GM21367 (cell line): Measurements from ENCODE around the gene MRPS30.
"Not testable (repeated sequence)": the region's sequence is repeated elsewhere in the genome, so short reads cannot be mapped to it uniquely, and the experiment has no call there.

Source experiments
- ATAC-seq: cut with Tn5 transposase; IDR thresholded peaks from one replicate; pipeline ENCODE4 v1.9.1; 2021; ENCODE audit not compliant: unreplicated experiment

The MRPS30 gene

DNA sequence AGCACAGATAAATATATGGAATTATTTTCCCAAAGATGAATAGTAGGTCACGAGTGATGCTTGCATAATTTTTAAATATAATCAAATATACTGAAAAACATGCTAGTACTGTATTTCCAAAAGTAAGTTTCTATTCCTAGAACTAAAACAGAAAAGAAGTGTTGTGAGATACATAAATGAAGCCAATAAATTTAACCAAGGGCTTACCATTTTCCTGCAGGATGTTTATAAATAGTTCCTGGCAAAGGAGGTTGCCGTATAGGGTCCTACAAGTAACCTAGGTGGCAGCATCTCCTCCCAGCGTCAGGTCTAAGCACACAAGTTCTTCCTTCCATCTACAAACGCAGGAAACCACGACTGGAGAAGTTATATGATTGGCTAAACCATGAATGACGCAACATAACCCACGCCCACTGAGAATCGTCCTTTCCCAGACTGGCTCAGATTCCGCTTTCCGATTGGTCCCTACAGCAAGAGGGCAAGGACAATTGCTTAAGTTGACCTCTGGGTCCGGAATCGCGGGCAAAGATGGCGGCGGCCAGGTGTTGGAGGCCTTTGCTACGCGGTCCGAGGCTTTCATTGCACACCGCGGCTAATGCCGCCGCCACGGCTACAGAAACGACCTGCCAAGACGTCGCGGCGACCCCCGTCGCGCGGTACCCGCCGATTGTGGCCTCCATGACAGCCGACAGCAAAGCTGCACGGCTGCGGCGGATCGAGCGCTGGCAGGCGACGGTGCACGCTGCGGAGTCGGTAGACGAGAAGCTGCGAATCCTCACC is at the start of gene MRPS30:
Gene MRPS30, plus strand, starts transcription at position 513 of the 780 bp plus-strand sequence. Its CDS starts 16 bp downstream, at position 529.
- ATAC-seq = peak; percentile 97

GRCh38 chr5:44769200-44769876 is 39.4 kb upstream of the MRPS30 start:
- ATAC-seq = no peak

DNA sequence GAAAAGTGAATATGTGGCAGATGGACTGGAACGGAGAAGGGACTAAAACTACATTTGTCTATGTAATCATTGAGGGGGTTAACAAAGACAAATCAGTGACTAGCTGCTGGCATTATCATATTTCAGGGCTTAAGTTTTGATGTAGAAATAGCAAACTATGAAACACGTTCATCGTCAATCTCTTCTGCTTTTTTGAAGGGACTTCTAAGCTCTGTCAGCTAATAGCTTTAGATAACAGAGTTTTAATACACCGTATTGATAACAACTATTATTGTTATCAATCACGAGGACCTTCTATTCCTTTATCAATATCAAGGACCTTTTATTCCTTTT is 38.9 kb upstream of the MRPS30 start:
- ATAC-seq = no peak

- no peak for ATAC-seq
Measured at GRCh38 chr5:44770780-44771717, 37.7 kb upstream of the MRPS30 start.

DNA sequence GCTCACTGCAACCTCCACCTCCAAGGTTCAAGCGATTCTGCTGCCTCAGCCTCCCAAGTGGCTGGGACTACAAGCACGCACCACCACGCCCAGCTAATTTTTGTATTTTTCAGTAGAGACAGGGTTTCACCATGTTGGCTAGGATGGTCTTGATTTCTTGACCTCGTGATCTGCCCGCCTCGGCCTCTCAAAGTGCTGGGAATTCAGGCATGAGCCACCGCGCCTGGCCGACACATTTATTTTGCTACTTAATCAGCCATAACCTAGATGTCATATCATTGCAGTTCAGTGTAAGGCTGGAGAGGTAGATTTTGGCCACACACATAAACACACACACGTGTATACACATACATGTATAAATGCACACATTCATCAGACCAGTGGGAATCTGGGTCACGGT is 36.4 kb upstream of the MRPS30 start:
- ATAC-seq = not testable (repeated sequence)

GRCh38 chr5:44774279-44774880 is 34.4 kb upstream of the MRPS30 start:
- ATAC-seq = peak; percentile 53

DNA sequence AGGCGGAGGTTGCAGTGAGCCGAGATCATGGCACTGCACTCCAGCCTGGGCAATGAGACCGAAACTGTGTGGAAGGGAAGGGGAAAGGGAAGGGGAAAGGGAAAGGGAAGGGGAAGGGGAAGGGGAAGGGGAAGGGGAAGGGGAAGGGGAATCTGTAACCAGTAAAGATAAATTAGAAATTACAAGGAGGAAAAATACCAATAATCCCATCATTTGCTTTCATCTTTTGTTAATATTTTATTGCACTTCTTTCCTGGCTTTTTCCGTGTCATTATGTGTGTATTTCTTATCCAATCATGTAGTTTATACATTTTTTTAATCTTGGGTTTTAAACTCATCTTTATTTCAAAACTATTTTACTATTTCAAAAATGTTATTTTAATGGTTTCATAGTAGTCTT is 29.6 kb upstream of the MRPS30 start:
- ATAC-seq = no peak

DNA sequence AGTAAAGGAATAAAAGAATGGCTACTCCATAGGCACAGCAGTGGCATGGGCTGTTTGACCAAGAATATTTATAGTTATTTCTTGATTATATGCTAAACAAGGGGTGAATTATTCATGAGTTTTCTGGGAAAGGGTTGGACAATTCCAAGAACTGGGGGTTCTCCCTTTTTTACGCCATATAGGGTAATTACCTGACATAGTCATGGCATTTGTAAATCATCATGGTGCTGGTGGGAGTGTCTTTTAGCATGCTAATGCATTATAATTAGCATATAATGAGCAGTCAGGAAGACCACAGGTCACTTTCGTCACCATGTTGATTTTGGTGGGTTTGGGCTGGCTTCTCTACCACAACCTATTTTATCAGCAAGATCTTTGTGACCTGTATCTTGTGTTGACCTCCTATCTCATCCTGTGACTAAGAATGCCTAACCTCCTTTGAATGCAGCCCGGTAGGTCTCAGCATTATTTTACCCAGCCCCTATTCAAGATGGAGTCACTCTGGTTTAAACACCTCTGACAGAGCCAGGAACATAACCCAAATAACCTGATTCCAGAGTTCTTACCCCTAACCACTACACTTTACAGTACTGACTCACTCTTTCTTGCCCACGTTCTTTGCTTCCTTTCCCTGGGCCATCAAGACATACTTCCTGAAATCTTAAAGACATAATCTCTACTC is 25.0 kb upstream of the MRPS30 start:
- ATAC-seq = no peak

DNA sequence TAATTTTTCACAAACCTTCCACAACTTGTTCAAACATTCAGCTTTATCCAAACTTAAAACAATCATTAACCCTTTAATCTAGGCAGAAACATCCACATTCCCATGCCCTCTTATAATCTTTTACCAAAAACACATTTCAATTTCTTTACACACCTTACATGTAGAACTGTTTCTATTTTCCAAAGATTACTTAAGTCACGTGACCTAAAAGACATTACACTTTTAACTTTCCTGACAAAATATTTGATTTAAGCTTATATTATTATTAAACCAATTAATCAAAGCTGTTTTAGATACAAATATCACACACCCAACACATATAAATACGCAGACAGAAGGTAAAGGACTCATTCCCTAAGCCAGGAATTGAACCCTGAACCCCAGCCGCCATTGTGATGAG is 21.0 kb upstream of the MRPS30 start:
- ATAC-seq = no peak

GRCh38 chr5:44789372-44789995 is 19.3 kb upstream of the MRPS30 start:
- ATAC-seq = not testable (repeated sequence)

DNA sequence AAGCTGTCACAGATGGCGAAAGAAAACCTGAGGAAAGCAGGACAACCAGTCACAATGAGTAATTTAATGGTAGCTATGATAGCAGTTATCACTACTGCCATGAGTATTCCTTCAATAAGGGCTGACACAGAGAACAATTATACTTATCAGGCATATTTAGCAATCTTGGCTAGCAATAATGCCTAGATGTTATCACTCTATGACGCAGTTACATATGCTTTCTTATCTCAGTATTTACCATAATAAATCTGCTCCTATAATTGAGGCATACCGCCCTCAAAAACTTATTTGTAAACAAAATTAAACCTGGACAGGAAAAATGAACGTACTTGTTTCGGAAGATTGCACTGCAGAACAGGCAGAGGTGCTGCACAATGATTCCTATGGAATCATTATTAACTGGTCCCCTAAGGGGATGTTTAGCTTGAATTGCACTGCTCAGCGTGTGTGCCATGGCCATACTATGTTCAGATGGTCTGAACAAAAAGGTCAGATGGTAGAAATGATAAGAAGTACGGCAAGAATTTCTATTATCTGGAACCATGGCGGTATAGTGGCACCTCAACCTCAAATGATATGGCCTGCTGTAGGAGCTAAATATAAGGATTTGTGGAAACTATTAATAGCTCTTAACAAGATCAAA is 16.6 kb upstream of the MRPS30 start:
- not testable (repeated sequence) for ATAC-seq

DNA sequence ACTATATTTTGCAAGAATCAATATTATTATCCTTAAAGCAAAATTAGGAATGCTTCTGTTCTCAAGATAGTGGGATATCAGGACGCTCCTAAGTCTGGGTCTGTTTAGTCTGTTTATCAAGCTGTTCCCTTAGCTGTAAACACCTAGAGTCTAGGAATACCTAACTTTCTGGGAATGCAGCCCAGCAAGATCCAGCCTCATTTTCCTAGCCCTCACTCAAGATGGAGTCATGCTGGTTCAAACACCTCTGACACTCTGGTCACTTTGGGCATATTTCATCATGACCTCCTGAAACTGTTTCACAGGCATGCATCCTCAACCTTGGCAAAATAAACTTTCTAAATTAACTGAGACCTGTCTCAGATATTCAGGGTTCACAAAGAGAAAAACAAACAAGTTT is 14.4 kb upstream of the MRPS30 start:
- no peak for ATAC-seq

- no peak for ATAC-seq
Measured at GRCh38 chr5:44795496-44795895, 13.3 kb upstream of the MRPS30 start.

DNA sequence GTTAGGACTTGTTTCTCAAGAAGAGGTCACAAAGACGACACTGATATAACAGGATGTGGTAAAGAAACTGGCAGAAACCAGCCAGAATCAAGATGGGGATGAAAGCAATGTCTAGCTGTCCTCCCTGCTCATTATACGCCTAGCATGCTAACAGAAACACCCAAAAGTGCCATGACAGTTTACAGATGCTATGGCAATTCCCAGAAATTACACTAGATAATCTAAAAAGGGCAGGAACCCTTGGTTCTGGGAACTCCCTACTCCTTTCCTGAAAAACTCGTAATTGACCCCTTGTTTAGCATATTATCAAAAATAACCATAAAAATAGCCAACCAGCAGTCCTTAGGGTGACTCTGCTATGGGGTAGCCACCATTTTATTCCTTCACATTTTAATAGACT is 10.9 kb upstream of the MRPS30 start:
- no peak for ATAC-seq

DNA sequence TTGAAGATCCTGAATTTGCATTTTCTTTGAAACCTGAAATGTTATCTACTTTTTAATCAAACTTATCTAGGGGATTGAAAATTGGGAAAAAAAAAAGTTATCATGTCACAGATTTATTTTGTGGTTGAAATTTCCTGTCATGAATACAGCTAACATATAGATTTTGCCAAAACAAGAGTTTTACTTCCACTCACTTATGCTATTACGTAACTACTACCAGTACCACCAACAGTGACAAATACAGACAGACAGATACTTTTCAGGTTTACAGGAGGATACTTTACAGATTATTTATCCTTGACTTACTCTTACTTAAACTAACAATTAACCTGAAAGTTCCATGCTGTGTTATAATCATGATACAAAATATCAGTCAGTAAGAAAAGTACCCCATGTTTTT is 6.8 kb upstream of the MRPS30 start:
- no peak for ATAC-seq

DNA sequence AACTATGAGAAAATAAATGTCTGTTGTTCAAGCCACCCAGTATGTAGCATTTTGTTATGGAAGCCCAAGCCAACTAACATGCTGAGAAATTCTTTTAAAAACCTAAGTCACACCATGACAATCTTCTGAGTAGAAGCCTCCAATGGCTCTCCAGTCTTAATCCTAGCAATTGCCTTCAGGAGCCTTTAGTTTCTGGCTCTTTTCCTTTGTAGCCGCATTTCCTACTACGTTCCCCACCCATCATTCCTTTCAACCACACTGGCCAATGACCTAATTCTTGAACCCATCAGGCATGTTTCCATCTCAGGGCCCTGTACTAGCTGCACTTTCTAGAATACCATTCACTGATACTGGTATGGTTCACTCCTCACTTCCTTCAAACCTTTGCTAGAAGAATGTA is 2.1 kb upstream of the MRPS30 start:
- ATAC-seq = no peak

DNA sequence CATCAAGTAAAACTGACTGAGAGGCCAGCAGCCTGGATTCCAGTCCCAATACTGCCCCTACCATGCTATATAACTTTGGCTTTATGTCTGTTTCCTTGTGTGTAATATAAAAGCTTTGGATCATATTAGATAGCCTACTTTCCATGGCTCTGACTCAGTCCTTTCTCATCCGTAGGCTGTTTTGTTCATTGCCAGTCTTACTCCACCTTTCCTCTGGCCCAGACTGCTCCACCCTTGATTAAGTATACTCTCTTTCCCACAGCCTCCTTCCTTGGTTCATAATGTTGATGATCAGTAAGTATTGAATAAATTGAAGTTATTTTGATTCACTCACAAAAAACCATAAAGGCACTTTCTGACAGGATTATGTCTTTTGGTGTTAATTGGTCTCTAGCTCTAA is 1.5 kb upstream of the MRPS30 start:
- ATAC-seq = no peak

GRCh38 chr5:44809215-44809955 is 638 bp downstream of the MRPS30 start:
- ATAC-seq = peak; percentile 37

DNA sequence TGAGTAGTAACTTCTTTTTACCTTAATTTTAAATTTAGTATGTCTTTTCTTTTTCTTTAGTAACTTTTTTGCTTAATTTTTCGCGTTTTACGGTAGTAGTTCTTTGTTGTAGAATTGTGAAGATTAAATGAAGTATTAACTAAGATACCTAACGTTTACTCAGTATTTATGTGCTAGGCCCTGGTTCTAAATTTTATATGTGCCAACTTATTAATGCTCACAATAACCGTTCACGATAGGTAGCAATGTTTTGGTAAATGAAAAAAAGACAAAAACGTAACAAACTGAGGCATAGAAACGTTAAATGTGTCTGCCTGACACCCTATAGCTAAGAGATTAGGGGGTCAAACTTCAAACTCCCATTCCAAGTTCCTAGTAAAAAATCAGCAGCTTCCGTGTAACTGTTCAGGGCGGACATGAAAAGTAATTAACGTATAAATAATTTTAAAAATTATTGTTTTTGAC is 1.2 kb downstream of the MRPS30 start:
- no peak for ATAC-seq
